GM03348 (cell line): Measurements from ENCODE around the gene HTR3E.

ENCODE experiments used
- DNase-seq: peaks from one replicate; pipeline ENCODE4 v3.0.0; 2012; ENCODE audit warnings: low spot score

The HTR3E gene

GRCh38 chr3:184155644-184156521 lies 59.0 kb downstream of the HTR3E start:
- peak; percentile 57 for DNase-seq

DNA sequence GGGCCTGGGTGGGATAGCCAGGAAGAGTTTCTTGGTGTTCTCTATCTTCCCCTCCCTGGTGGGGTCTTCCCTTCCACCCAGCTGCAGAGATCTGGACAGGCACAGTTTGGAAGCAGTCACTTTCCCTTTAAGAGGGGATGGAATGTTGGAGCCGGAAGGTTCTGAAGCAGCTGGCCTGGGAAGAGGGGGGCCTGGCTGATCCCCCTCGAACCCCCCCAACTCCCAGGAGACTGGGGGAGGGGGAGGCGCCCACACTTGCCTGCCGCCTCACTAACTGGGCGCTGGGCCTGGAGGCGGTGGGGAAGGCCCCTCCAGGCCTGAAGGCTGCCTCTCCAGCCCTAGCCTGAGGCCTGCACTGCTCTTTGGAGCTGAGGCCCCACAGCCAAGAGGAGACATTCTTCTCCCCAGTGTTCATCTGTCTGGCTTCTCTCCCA lies 59.7 kb downstream of the HTR3E start:
- peak; percentile 84 for DNase-seq
